GM19455 (cell line): ENCODE data around the gene PLA2R1.

Source experiments
- ATAC-seq: cut with Tn5 transposase; IDR thresholded peaks from one replicate; pipeline ENCODE4 v1.9.1; 2021; ENCODE audit not compliant: unreplicated experiment

PLA2R1 gene

GRCh38 chr2:160033732-160034392 is 28.6 kb downstream of the PLA2R1 start:
- no peak for ATAC-seq

- ATAC-seq = no peak
Measured at GRCh38 chr2:160029270-160029628, 33.2 kb downstream of the PLA2R1 start.

DNA sequence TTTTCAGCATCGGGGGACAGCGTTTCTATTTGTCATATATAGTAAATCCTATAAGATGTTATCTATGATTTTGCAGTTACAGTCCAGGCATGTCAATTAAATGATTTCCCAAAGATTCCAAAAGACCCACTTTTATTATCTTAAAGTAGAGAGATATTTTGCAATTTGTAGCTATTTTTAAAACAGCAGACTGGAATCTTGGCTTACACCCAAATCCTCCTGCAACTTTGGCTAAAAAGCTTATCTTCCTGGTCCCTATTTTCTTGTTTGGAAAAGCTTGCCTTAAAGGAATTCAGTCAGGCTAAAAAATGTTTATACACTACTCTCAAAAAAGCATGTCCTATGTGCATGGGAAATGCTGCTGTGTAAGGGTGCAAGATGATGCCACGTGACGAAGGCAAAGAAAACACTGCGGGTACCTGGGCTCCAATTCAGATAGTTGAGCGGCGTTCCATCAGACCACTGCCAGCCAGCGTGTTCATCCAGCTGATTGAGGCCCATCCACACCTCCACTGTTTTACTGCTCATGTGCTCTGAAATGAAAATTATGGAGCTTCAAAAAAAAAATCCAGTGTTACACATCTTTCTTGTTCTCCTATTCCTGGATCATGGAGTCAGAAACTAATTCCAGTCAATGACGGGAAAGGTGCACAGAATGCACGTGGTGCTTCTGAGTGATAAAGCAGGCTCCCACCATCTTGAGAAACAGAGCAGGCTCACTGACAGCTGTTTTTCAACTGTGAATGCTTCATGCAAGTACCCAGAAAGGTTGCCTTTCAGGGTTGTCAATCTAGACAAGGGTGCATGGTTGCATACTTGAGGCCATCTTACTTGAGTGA is 33.8 kb downstream of the PLA2R1 start:
- no peak for ATAC-seq

- ATAC-seq = no peak
Measured at GRCh38 chr2:160022162-160022561, 40.3 kb downstream of the PLA2R1 start.

DNA sequence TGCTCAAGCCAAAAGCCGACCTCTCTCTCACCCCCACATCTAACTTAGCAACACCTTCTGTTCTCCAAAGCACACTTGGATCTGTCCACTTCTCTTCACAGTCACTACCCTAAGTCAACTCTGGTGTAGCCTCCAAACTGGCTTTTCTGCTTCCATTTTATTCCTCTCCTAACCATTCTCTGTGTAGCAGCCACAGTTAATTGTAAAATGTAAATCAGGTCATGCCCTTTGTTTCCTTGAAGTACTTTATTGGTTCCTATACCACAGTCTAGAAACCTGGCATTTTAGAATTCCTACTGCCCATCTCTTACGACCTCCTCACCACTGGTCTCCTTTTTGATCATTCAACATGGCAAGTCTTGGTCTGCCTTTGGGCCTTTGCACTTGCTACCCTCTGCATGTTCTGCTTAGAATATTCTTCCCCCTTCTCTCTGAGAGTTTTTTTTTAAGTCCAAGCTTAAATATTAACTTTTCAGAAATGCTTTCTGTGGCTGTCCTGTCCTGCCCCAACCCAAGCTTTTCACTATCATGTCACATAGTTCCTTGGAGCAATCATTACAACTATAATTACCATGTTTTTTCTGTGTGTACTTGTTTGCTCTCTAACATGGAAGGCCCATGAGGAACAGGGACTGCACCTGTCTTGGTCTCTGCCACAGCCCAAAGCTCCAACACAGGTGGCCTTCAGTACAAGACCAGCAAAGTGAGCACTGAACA is 42.9 kb downstream of the PLA2R1 start:
- ATAC-seq = no peak

- ATAC-seq = no peak
Measured at GRCh38 chr2:160015746-160016145, 46.7 kb downstream of the PLA2R1 start.

DNA sequence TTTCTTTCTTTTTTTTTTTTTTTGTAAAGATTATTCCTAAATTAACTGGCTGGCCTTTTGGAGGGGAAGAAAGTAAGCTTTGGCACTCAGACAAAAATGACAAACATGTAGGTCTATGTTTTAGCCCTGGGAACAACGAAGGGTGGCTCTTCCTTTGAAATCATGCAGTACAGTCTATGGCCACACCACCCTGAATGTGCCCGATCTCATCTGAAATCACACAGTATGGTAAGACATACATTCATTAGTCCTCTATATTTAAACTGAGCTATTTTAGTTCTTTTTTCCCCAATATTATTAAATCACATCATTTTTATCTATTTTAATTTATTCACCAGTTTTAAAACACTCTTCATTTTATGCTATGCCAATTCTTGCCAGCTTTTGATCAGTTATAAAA is 48.2 kb downstream of the PLA2R1 start:
- ATAC-seq = no peak

- ATAC-seq = no peak
Measured at GRCh38 chr2:160010361-160011145, 51.9 kb downstream of the PLA2R1 start.

DNA sequence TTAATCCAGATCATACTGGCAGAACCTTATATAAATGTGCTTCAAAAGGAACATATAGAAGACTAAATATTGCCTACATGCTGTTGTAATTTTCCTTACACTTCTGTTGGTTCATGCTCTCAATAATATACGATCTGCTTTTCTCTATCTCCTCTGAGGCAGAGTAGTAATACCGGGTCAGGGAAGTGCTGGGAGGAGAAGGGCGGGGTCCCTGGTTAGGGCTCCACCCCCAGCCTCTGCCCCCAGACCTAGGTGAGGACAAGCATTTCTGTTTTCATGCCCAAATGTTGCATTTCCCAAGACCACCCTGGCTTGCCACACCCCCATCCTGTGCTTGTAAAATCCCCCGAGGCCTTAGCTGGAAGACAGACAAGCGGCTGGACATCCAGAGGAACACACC is 55.3 kb downstream of the PLA2R1 start:
- ATAC-seq = no peak

DNA sequence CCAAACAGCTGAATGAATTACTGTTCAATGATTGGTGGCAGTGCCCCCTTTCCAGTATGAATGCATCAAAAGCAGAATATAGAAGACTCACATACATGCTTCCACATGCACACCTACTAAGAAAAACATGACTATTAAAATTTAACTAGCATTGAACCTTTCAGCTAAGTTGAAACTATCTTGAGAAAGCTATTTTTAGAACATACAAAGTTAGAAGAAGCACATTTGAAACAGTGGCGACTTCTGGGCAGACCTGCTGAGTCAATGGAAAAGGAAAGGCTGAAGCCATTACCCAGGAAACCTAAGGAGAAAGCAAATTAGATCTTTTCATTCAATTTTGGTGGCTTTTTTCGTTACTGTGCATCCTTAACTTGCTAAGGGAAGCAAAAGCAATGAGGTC is 55.9 kb downstream of the PLA2R1 start:
- no peak for ATAC-seq

- no peak for ATAC-seq
Measured at GRCh38 chr2:160005908-160006307, 56.5 kb downstream of the PLA2R1 start.

DNA sequence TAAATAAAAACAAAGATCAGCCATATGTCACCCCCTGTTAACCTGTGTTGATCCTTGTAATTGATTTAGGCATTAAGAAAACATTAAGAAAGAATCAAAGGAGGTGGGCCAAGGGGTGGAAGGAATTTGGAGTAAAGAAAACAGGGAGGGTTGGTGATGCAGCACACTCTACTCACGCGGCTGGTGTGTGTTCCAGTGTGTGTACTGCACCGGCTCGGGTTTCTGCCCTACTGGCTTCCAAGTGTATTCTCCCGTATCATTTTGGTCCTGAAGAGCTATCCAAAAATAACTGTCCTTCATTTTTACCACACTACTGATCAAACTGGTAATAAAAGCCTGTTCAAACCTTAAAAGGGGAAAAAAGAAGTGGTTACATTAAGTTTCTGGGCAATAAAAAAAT is 56.9 kb downstream of the PLA2R1 start:
- no peak for ATAC-seq

- ATAC-seq = no peak
Measured at GRCh38 chr2:159998961-159999360, 63.5 kb downstream of the PLA2R1 start.

- ATAC-seq = no peak
Measured at GRCh38 chr2:159998243-159998642, 64.2 kb downstream of the PLA2R1 start.

DNA sequence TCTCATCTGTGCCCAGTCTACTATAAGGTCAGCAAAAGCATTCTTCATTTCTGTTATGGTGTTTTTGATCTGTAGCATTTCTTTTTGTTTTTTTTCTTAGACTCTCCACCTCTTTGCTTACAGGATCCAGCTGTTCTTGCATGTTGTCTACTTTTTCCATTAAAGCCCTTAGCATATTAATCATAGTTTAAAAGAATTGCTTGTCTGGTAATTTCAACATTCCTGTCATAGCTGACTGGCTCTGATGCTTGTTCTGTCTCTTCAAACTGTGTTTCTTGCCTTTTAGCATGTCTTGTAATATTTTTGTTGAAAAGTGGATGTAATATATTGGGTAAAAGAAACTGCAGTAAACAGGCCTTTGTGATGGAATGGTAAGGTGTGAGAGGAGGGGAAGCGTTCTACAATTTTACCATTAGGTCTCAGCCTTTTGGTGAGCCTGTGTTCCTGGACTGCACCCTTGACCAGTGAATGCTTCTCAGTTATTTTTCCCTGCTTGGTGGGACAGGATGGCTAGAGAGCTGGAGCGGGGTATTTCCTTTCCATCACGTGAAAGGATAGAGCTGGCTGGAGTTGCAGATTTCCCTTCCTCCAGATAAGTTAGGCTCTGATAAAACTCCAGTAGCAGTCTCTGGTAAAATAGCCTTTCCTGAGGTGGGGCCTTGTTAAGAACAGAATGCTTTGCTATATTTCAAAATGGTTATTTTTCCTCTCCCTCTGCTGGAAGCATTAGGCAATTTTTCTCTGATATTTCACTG is 65.4 kb downstream of the PLA2R1 start:
- ATAC-seq = no peak

DNA sequence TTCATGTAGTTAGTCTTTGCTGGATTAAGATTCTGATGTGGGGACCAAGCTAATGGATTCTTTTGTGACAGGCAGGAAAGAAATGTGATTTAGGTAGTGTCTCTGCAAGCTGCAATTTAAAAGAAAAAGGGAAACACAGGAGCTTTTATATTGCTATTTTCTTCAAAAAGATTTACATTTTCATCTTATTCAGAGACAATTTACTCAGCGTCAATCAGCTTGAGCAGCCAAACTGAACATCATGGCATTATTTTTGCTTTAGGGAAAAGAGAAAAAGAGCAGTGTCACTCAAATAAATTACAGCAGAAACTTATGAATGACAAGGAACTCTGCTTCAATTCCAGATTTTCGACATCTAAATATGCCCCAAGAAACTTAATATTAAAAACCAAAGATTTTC is 67.4 kb downstream of the PLA2R1 start:
- ATAC-seq = no peak

DNA sequence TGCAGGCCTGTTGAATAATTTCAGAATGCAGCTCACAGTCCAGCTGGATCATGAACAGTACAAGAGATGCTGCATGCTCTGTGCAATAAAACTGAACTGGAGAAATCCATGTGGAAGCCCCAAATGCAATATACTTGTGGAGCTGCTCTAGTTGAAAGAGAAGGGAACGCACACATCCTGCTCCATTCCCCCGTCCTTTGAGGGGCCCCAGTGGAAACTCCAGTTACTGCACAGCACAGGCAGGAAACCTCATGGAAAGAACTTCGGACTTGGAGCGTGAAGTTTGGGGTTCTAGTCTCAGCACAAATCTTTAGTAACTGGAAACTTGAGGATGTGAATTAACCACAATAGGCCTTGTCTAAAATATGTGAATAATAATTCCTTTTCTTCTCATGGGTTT is 73.2 kb downstream of the PLA2R1 start:
- ATAC-seq = no peak

DNA sequence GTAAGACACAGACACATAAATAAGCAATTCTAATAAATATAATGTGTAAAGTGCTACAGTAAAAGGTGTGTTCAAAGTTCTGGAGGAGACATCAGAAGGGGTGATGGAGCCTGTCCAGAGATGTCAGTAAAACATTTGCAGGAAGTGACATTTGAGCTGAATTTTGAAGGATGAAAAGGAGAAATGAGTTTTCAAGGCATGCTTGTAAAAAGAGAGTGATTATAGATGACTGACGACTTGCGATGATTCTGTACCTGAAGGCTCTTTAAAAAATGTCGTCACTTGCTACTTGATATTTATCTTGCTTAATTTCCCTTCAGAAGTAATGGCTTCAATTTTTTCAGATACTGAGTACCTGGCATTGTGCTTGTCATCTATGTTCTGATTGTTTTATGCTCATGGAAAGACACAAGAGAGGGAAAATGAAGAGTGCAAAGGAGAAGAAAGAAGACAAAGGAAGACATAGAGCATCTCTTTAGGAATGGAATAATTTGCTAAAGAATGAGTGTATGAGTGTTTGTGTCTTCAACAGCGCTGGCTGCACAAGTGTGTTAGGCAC is 73.9 kb downstream of the PLA2R1 start:
- ATAC-seq = no peak

DNA sequence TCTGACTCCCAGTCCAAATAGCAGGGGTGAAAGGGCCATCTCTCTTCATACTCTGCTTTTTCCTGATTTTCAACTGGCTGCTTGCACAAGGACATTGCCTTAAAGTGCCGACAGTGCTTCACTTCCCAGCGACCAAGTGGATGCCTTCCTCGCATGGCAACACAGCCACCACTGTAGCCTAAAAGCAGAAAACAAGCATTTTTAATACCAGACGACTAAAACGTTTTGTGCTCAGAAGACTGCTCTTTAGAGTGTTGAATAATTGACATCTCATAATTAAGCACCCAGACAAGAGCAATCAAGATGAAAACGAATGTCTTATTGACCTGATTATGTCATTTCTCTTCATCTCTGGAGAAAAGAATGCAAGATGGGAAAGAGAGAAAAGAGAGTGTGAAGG is 75.2 kb downstream of the PLA2R1 start:
- no peak for ATAC-seq

GRCh38 chr2:159985656-159986055 is 76.8 kb downstream of the PLA2R1 start:
- no peak for ATAC-seq
